GM12878 (cell line): ENCODE data around the gene NANOGP8. TPM values are rescaled to one million over a fixed set of nuclear protein-coding genes. Genes with fewer than 3 reads are reported as not detected.

ENCODE experiments used
- ATAC-seq: fragments of 200-7000 bp; cut with Tn5 transposase; 3 replicates; pipeline ENCODE4 v1.9.1; 2020; ENCODE audit warnings: mild to moderate bottlenecking, moderate library complexity
- BruUV-seq: library from RNA; stranded (reverse); fragments of 400-500 nt; replicated peaks from 2 replicates; lab custom pipeline; 2021; lab: Mats Ljungman, UMichigan
- CTCF ChIA-PET: fragments of 300-600 bp; sonication (Branson Sonifier 250); formaldehyde crosslinking; extraction: SDS; loops from one replicate; lab custom pipeline; 2021; ENCODE audit warnings: inconsistent platforms; lab: Yijun Ruan, JAX
- POLR2A ChIA-PET: fragments of 350-600 bp; formaldehyde crosslinking; extraction: SDS; loops from one replicate; lab custom pipeline; 2021; ENCODE audit warnings: inconsistent platforms; lab: Charles Lee
- RAD21 ChIA-PET: fragments of 300-600 bp; sonication (Branson Sonifier 250); formaldehyde crosslinking; loops from one replicate; lab custom pipeline; 2023; ENCODE audit warnings: antibody characterized with exemption; ENCODE audit not compliant: unreplicated experiment; lab: Charles Lee
- SMC1A ChIA-PET: fragments of 300-600 bp; sonication (Branson Sonifier 250); formaldehyde crosslinking; loops from one replicate; lab custom pipeline; 2023; ENCODE audit not compliant: unreplicated experiment, uncharacterized antibody; lab: Charles Lee
- DNase-seq: peaks from one replicate; pipeline ENCODE4 v3.0.0-alpha.2; 2011; ENCODE audit warnings: low read depth, low spot score
- FAIRE-seq: peaks from 3 replicates; lab custom pipeline; 2011; peaks lifted over from hg19 to GRCh38; lab: Jason Lieb, UNC
- H2AFZ ChIP-seq: 2 replicates; pipeline ENCODE4 v1.6.0; 2011; ENCODE audit warnings: low read depth, low read length, control low read depth; ENCODE audit not compliant: control insufficient read depth
- H3K27ac ChIP-seq: 2 replicates; pipeline ENCODE4 v1.5.1; 2011; ENCODE audit warnings: control low read depth; ENCODE audit not compliant: control insufficient read depth, insufficient read depth
- H3K27me3 ChIP-seq, 2 experiments: replicated peaks in 1 of 2; 2 replicates each; pipeline versions ENCODE4 v1.6.0 to v1.6.1; 2011; ENCODE audit warnings: low read length in 1 of 2; ENCODE audit not compliant: control insufficient read depth in 2 of 2, insufficient read depth in 2 of 2
- H3K36me3 ChIP-seq, 2 experiments: 2 replicates each; pipeline ENCODE4 v1.5.1; 2011; ENCODE audit warnings: low read length in 1 of 2; ENCODE audit not compliant: control insufficient read depth in 2 of 2, insufficient read depth in 2 of 2
- H3K4me1 ChIP-seq: 2 replicates; pipeline ENCODE4 v1.6.1; 2011; ENCODE audit warnings: mild to moderate bottlenecking, low read length, moderate library complexity, mixed read lengths; ENCODE audit not compliant: control insufficient read depth, insufficient read depth
- H3K4me2 ChIP-seq: 2 replicates; pipeline ENCODE4 v1.6.0; 2011; ENCODE audit warnings: control low read depth; ENCODE audit not compliant: control insufficient read depth, insufficient read depth
- H3K4me3 ChIP-seq: fragments of 200-600 bp; sonication (generic); 2 replicates; pipeline ENCODE4 v1.5.1; 2016
- H3K79me2 ChIP-seq: 2 replicates; pipeline ENCODE4 v1.6.0; 2011; ENCODE audit warnings: low read length; ENCODE audit not compliant: control insufficient read depth, insufficient read depth
- H3K9ac ChIP-seq: 2 replicates; pipeline ENCODE4 v1.8.0; 2011; ENCODE audit warnings: low read length, control low read depth, mixed read lengths; ENCODE audit not compliant: control insufficient read depth, insufficient read depth
- H3K9me3 ChIP-seq: replicated peaks from 3 replicates; pipeline ENCODE4 v1.5.1; 2011; ENCODE audit warnings: mild to moderate bottlenecking, low read length; ENCODE audit not compliant: control insufficient read depth, insufficient read depth
- H4K20me1 ChIP-seq: 2 replicates; pipeline ENCODE4 v1.6.0; 2011; ENCODE audit not compliant: control insufficient read depth, insufficient read depth
- CHD1 ChIP-seq: IDR thresholded peaks from 2 replicates; pipeline ENCODE4 v1.6.1; 2012; ENCODE audit warnings: low read depth, low read length, improper control_type of control experiment
- NBN ChIP-seq: fragments of 450-650 bp; IDR thresholded peaks from 2 replicates; pipeline ENCODE4 v1.6.1; 2016
- ZBTB11 ChIP-seq: fragments of 450-650 bp; formaldehyde crosslinking; IDR thresholded peaks from 2 replicates; pipeline ENCODE4 v1.5.0; 2022; ENCODE audit warnings: mild to moderate bottlenecking, missing genetic modification characterization
- WGBS: methylation state at CpG from one replicate; pipeline ENCODE4 v1.1.6; 2016; ENCODE audit warnings: low lambda C conversion rate; ENCODE audit not compliant: insufficient replicate concordance, insufficient coverage; ENCODE audit errors: missing lambda C conversion rate; 5-methylcytosine and 5-hydroxymethylcytosine counted together
- in situ Hi-C: fragments of 300-500 bp; cut with MboI; formaldehyde crosslinking; loops from 9 replicates; pipeline ENCODE4 v1.14.3; 2018; ENCODE audit warnings: mixed read lengths
- intact Hi-C: fragments of 100-400 bp; cut with micrococcal nuclease; formaldehyde crosslinking; loops from one replicate; pipeline ENCODE4 v1.14.2; 2022; ENCODE audit not compliant: unreplicated experiment
- polyA plus RNA-seq, 11 experiments: library from polyadenylated mRNA; depleted of rRNA in 4 of 11; unstranded in 6 of 11; stranded (reverse) in 5 of 11; fragments of >200 nt; fragmentation: Nextera tagmentation in 4 of 11; fragmentation: Illumina TruSeq in 1 of 11; extraction: Ambion mirVana in 4 of 11; extraction: Trizol in 1 of 11; gene quantifications; 1 replicate in 1 of 11; 2 replicates in 10 of 11; pipeline versions ENCODE4 v1.2.1 to v1.2.3, GENCODE V29; 2011 to 2016; ENCODE audit warnings: inconsistent platforms in 2 of 11, missing spikeins in 2 of 11, low read depth in 1 of 11
- total RNA-seq, 4 experiments: library from RNA; depleted of rRNA in 3 of 4; stranded (reverse); fragments of >200 nt in 3 of 4; fragmentation: Illumina TruSeq in 1 of 4; extraction: Trizol in 1 of 4; gene quantifications; 2 replicates each; pipeline versions ENCODE4 v1.2.1 to v1.2.3, GENCODE V29; 2013 to 2021

Gene NANOGP8
- total and polyA plus RNA-seq, 10 of the 15 experiments (the other 5 are each of a cell fraction or from before 2014, with no cell fraction given): not detected

DNA sequence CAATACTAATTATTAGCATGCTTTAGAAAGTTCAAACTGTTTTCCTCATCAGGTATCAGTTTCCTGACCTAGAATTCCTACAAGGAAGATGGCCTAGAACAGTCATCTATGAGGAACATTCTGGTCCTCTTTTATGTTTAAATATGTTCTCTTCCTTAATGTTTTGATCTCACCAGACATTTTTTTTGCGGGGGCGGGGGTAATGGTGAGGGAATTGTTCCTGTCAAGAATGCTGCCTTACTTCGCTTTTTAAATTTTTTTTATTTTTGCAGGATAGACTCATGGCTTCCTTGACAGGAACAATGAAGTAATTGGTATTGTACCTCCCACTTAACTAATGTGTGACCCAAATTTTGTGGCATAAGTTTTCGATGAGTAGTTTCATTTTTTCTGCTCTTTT, 44.3 kb upstream of the NANOGP8 start (continued):
- no peak for TF ChIP-seq ZBTB11 (CRISPR knock-in tag)

GRCh38 chr15:35127717-35128116, 42.6 kb upstream of the NANOGP8 start:
- FAIRE-seq (no peak), ATAC-seq (no peak), DNase-seq (no peak)
- H3K4me2 ChIP-seq: no peak overlapping the region
- H3K27me3 ChIP-seq: no peaks in the 10 kb centered on the region
- no peaks in the 10 kb centered on the region for H3K36me3 ChIP-seq
- no peak overlapping the region for H3K9ac ChIP-seq
- CTCF ChIA-PET: no interaction called here
- intact Hi-C loops: no loop called here
- H3K4me3 ChIP-seq: no peak overlapping the region
- no peaks in the 10 kb centered on the region; the same call in 1 of the 3 replicates for H3K9me3 ChIP-seq
- no peaks in the 10 kb centered on the region for H3K4me1 ChIP-seq
- WGBS: 0% methylated on average over 1 of the region's 1 CpG
- no peak for TF ChIP-seq CHD1
- TF ChIP-seq NBN: no peak
- H3K79me2 ChIP-seq: no peaks in the 10 kb centered on the region
- in situ Hi-C loops: no loop called here
- SMC1A ChIA-PET: no interaction called here
- H3K27ac ChIP-seq: no peak overlapping the region
- POLR2A ChIA-PET: no interaction called here
- RAD21 ChIA-PET: no interaction called here
- H4K20me1 ChIP-seq: no peaks in the 10 kb centered on the region
- H2AFZ ChIP-seq: no peak overlapping the region
- BruUV-seq: no TSS peak
